ENCODE results near the gene CTBS. TPM values are rescaled to one million over a fixed set of nuclear protein-coding genes. Genes with fewer than 3 reads are reported as not detected.

Gene CTBS
- total and polyA plus RNA-seq, 2 experiments from 2014 or later: 4.3 to 5.1 TPM

DNA sequence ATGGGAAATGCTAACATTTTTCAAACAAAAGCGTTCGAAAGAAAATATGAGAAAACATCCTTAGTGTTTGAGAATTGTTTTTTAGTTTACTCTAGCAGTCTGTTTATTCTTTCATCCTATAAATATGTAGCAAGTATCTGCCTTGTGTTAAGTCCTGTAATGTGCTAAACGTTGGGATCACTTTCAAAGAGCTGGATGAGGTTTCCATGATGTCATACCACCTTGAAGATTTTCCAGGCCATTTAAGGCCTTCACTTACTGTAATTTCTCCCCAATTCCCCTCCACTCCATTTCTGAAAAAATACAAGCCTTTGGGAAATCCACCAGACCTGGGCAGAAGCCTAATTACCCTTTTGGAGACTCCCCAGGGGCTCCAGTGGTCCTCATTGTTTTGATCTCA lies 24.2 kb upstream of the CTBS start:
- no peaks in the 10 kb centered on the region for H3K36me3 ChIP-seq (ENCODE audit: insufficient read depth)
- H3F3A ChIP-seq (replicated peaks; ENCODE audit: low read depth): no peaks in the 10 kb centered on the region
- ATAC-seq: no peak
- H3K27me3 ChIP-seq (ENCODE audit: insufficient read depth): no peaks in the 10 kb centered on the region
- H3K4me2 ChIP-seq: no peak overlapping the region
- TF ChIP-seq, protein P1, sequence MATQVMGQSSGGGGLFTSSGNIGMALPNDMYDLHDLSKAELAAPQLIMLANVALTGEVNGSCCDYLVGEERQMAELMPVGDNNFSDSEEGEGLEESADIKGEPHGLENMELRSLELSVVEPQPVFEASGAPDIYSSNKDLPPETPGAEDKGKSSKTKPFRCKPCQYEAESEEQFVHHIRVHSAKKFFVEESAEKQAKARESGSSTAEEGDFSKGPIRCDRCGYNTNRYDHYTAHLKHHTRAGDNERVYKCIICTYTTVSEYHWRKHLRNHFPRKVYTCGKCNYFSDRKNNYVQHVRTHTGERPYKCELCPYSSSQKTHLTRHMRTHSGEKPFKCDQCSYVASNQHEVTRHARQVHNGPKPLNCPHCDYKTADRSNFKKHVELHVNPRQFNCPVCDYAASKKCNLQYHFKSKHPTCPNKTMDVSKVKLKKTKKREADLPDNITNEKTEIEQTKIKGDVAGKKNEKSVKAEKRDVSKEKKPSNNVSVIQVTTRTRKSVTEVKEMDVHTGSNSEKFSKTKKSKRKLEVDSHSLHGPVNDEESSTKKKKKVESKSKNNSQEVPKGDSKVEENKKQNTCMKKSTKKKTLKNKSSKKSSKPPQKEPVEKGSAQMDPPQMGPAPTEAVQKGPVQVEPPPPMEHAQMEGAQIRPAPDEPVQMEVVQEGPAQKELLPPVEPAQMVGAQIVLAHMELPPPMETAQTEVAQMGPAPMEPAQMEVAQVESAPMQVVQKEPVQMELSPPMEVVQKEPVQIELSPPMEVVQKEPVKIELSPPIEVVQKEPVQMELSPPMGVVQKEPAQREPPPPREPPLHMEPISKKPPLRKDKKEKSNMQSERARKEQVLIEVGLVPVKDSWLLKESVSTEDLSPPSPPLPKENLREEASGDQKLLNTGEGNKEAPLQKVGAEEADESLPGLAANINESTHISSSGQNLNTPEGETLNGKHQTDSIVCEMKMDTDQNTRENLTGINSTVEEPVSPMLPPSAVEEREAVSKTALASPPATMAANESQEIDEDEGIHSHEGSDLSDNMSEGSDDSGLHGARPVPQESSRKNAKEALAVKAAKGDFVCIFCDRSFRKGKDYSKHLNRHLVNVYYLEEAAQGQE (IDR thresholded peaks at IDR 0.05; ENCODE audit: unreplicated experiment): no peak
- TF ChIP-seq JUNB (IDR thresholded peaks at IDR 0.05; ENCODE audit: unreplicated experiment): no peak
- TF ChIP-seq ZNF331 (CRISPR knock-in tag; IDR thresholded peaks at IDR 0.05; ENCODE audit: low read depth): no peak
- no peak for TF ChIP-seq EZH2phosphoT487 (IDR thresholded peaks at IDR 0.05; ENCODE audit: unreplicated experiment)
- no peak for TF ChIP-seq EZH2 (IDR thresholded peaks at IDR 0.05; ENCODE audit: low read depth, unreplicated experiment)
- TF ChIP-seq ETS1 (IDR thresholded peaks at IDR 0.05): no peak
- no peak for TF ChIP-seq CTCF (conservative IDR thresholded peaks at IDR 0.05; ENCODE audit: low read depth in 2 of 2)
- no peak for TF ChIP-seq ZNF114 (CRISPR knock-in tag; IDR thresholded peaks at IDR 0.05)
- H3K27ac ChIP-seq (ENCODE audit: low read depth): no peak overlapping the region
- Mint-ChIP-seq H3K9me3 (peaks cover 4% of the 10 kb centered on the region; the same call in 1 of the 3 replicates), H3K36me3 (ENCODE audit: low read depth) (no peaks in the 10 kb centered on the region), H3K4me3 (no peak overlapping the region), H3K27me3 (ENCODE audit: insufficient read depth, low read depth, poor library complexity) (peaks cover 3% of the 10 kb centered on the region), H3K4me1 (peaks cover under 1% of the 10 kb centered on the region; the same call in 2 of the 3 replicates), H3K27ac (no peak overlapping the region)
- peaks cover 3% of the 10 kb centered on the region for H3K4me1 ChIP-seq (ENCODE audit: insufficient read depth)
- no peaks in the 10 kb centered on the region for H3K79me2 ChIP-seq (replicated peaks; ENCODE audit: insufficient read depth)
- DNase-seq (ENCODE audit: low spot score): no peak
- H2AFZ ChIP-seq: peak overlapping the region; percentile 56; the same call in 1 of the 2 replicates
- H4K20me1 ChIP-seq (replicated peaks; ENCODE audit: insufficient read depth): no peaks in the 10 kb centered on the region
- no peaks in the 10 kb centered on the region for H3K9me2 ChIP-seq (ENCODE audit: insufficient read depth)
- no peak overlapping the region for H3K4me3 ChIP-seq

DNA sequence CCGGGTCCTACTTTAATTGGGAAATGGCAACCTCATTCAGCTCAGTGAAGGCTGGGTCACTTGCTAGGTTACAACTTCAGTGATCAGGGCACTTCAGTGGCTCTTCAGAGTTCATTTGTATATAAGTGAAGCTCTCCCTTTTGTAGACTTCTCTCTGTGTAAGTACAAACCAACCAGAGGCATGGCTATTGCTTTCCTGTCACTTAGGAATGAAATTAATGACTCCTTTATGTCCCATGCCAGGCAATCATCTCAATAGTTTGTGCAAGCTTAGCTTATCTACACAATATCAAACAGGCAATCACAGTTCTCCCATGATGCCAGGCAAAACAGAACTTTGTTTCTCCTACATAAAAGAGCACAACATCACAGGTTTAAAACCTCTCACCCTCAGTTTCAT lies 22.8 kb upstream of the CTBS start:
- no peak overlapping the region for H3K4me3 ChIP-seq
- no peak overlapping the region for H3K27ac ChIP-seq (ENCODE audit: low read depth)
- DNase-seq (ENCODE audit: low spot score) (no peak), ATAC-seq (no peak)
- H3K4me1 ChIP-seq (ENCODE audit: insufficient read depth): peaks cover 9% of the 10 kb centered on the region
- no peak overlapping the region for H3K4me2 ChIP-seq
- H3K79me2 ChIP-seq (replicated peaks; ENCODE audit: insufficient read depth): no peaks in the 10 kb centered on the region
- H3F3A ChIP-seq (replicated peaks; ENCODE audit: low read depth): no peaks in the 10 kb centered on the region
- 0 out of 3 replicates have a peak, but pooled peaks cover under 1% of the 10 kb centered on the region for H3K9me3 Mint-ChIP-seq
- no peak overlapping the region for H3K4me3 Mint-ChIP-seq
- H3K27ac Mint-ChIP-seq: no peak overlapping the region
- H3K27me3 ChIP-seq (ENCODE audit: insufficient read depth): no peaks in the 10 kb centered on the region
- no peaks in the 10 kb centered on the region for H3K36me3 Mint-ChIP-seq (ENCODE audit: low read depth)
- no peaks in the 10 kb centered on the region for H4K20me1 ChIP-seq (replicated peaks; ENCODE audit: insufficient read depth)
- peaks cover 5% of the 10 kb centered on the region; the same call in 2 of the 3 replicates for H3K4me1 Mint-ChIP-seq
- H2AFZ ChIP-seq: peak overlapping the region; percentile 12; the same call in 1 of the 2 replicates
- H3K27me3 Mint-ChIP-seq (ENCODE audit: insufficient read depth, low read depth, poor library complexity): peaks cover 3% of the 10 kb centered on the region
- H3K9me2 ChIP-seq (ENCODE audit: insufficient read depth): no peaks in the 10 kb centered on the region
- no peaks in the 10 kb centered on the region for H3K36me3 ChIP-seq (ENCODE audit: insufficient read depth)
- TF ChIP-seq JUNB (IDR thresholded peaks at IDR 0.05; ENCODE audit: unreplicated experiment) (no peak), ETS1 (IDR thresholded peaks at IDR 0.05) (no peak), ZNF331 (CRISPR knock-in tag; IDR thresholded peaks at IDR 0.05; ENCODE audit: low read depth) (no peak), STAT1 (IDR thresholded peaks at IDR 0.05; ENCODE audit: unreplicated experiment) (no peak), EZH2 (IDR thresholded peaks at IDR 0.05; ENCODE audit: low read depth, unreplicated experiment) (no peak), CTCF (conservative IDR thresholded peaks at IDR 0.05; ENCODE audit: low read depth in 2 of 2) (no peak), ZNF114 (CRISPR knock-in tag; IDR thresholded peaks at IDR 0.05) (no peak), POLR2AphosphoS5 (IDR thresholded peaks at IDR 0.05; ENCODE audit: low read depth) (no peak)

Measured in GM23338 (cell line).